GM19452 (cell line): Measurements from ENCODE around the gene SPRED2.

Source experiments
- ATAC-seq: cut with Tn5 transposase; IDR thresholded peaks from one replicate; pipeline ENCODE4 v1.9.1; 2021; ENCODE audit not compliant: unreplicated experiment

The SPRED2 gene

DNA sequence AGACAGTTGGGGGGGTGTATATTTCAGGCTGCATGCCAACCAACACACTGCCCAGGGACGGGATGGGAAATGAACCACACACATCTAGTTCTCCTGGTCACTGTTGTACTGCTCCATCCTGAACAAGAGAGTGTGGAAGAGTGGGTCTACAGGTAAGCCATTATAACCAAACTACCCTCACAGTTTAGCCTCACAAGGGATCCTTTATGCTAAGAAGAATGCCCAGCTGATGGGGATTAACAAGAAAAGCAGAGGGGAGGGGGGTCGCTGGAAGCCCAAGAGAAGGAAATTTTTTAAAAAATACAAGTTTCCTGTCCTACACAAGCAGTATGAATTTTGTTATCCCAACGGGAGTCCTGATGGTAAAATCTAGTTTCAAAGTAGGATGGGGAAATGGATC is 16.1 kb downstream of the SPRED2 start:
- no peak for ATAC-seq

DNA sequence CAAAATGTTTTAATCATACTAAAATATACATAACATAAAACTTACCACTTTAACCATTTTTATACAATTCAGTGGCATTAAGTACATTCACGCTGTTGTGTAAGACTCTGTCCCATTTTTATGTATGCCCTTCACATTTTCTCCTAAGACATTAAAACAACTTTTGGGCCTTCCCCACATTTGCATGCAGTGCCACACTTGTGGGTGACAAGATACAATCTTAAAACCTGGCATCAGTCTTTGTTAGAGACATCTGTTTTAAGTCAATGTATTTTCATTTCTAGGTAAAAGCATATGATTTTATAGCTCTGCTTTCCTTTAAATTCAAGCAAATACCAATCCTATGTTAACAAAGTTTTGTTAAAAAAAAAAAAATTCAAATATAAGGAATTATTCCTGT is 17.3 kb downstream of the SPRED2 start:
- no peak for ATAC-seq

GRCh38 chr2:65413610-65414009 is 18.8 kb downstream of the SPRED2 start:
- ATAC-seq = no peak

DNA sequence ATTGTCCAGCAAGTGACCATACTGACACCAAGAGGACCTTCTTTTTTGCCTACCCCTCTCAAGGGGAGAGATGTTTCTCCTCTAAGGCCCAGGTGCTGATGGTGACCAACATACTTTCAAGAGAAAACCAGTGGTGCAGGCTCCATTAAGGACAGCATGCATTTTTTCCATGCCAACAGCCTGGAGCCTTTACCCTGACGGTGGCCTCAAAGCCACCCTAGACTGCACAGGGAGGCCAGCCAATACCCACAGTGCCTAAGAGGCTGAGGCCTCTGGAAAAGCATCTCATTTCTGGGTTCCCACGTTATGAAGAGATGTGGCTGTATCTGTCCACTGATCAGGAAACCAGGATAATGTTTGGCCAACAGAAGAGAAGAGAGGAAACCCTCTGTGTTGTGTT is 19.3 kb downstream of the SPRED2 start:
- no peak for ATAC-seq

- no peak for ATAC-seq
Measured at GRCh38 chr2:65411056-65411795, 21.2 kb downstream of the SPRED2 start.

DNA sequence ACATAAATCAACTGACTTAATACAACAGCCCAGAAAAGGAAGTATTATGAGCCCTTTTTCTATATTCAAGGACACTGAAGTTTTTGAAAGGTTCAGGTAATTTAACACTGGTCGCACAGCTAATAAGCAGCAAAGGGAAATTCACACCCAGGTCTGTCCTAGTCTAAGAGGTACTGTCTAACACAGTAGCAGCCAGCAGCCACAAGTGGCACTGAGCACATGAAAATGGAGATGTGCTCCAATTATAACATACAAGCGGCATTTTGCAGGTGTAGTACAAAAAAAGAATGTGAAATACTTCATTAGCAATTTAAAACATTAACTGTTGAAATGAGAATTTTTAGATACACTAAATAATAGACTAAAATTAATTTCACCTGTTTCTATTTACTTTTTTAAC is 23.4 kb downstream of the SPRED2 start:
- ATAC-seq = no peak

DNA sequence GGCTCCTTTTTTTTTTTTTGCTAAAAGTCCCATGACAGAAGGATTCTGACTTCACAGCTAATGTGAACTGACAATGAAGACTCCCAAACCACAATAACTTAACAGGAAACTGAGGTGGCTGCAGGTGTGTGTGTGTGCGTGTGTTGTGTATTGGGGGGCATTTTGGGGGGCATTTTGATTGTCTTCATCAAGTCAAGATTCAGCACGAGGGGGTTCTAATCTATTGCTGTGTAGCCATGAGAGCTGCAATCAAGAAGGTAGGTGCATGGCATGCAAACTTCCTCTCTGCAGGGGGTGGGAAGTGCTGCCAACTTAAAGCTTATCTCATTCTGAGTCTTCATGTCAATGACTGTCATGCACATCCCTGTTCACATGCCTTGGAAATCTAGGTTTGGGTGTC is 25.2 kb downstream of the SPRED2 start:
- ATAC-seq = no peak

- ATAC-seq = no peak
Measured at GRCh38 chr2:65404988-65405697, 27.3 kb downstream of the SPRED2 start.

- no peak for ATAC-seq
Measured at GRCh38 chr2:65403529-65403915, 28.9 kb downstream of the SPRED2 start.

GRCh38 chr2:65402780-65403528 is 29.4 kb downstream of the SPRED2 start:
- no peak for ATAC-seq

DNA sequence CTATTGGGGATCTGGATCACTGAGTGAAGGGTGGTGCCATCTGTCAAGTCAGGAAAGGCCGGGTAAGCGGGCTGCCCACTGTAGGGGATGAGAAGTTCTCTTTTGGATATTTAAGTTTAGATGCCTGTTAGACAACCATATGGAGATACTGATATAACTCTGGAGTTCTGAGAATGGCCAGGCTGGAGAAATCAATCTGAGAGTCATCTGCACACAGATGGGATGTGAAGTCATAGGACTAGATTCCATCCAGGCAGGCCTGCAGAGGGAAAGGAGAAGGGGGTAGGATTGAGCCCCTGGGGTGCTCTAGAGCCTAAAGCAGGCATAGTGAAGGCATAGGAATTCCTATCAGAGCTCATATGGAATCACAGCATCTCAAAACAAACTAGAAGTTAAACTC is 30.1 kb downstream of the SPRED2 start:
- no peak for ATAC-seq

DNA sequence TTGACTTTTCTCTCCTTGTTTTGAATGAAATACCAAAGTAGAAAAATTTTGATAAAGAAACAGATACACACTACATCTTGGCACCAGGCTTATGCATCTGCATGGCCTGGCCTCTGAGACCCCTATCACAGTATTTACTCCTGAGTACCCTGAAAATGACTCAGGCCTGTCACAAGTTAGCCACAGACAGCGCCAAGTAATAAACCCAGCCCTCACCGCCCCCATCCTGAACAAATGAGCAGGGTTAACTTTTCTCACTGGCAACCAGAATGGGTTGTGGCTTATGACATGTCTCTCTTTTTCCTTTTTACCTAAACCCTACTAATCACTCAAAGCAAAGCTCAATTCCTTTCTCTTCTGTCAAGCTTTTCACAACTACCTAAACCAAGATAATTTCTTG is 35.3 kb downstream of the SPRED2 start:
- ATAC-seq = no peak

DNA sequence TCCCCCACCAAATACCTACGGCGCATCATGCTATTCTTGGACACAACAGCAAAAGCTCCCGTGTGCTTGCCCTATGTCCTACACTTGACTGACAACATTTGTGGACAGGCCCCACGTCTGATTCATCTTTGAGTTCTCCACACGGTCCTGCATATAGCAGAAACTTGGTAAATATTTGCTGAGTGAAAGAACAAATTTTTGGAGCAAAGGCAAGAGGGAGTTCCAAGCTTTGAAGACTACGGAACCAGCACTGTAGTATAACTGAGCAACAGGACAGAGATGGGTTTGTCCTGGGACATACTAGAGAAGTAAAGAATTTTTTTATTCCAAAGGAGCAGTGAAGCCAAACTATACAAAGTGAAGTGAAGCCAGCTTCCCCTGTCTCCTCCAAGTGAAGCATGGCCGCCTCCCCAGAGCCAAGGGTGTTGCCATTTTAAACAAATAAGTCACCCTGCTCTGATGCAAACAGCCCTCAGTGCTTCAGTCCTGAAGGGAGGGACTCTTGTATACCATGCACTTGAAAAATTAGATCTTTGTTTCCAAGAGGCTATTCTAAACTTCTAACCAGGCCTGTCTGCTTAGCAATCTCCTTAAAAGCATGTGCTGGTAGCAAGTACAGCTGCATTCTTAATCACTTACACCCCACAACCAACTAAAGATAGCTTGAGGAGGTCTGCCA is 35.9 kb downstream of the SPRED2 start:
- no peak for ATAC-seq

DNA sequence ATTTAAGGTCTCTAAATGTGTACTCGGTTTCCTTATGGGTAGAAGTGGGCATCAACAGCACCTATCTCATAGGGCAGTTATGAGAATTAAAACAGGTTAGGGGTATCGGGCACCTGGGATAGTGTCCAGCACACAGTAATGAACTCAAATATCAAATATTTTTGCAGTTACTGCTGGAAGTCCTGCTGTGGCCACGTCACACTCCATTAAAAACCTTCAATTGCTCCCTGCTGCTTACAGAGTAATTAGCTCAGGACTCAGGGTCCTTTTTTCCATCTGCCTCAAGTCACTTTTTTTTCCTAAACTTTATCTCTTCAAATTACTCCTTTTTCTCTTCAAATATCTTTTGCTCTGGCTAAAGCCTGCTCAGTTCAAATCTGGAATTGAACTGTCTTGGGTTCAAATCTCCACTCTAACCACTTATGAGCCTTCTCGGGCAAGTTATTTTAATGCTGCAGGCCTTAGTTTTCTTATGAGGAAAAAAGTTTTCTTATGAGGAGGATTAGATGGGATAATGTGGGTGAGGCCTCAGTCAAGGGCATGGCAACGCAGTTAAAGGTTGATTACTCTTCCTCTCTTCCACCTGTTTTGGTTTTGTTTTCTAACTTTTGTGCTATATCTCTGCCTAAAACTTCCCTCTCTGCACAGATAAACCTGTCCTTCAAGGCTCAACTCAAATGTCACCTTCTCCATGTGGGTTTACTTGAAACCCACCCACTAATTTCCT is 36.6 kb downstream of the SPRED2 start:
- no peak for ATAC-seq

GRCh38 chr2:65393743-65394422 is 38.5 kb downstream of the SPRED2 start:
- no peak for ATAC-seq

- no peak for ATAC-seq
Measured at GRCh38 chr2:65393046-65393445, 39.4 kb downstream of the SPRED2 start.

DNA sequence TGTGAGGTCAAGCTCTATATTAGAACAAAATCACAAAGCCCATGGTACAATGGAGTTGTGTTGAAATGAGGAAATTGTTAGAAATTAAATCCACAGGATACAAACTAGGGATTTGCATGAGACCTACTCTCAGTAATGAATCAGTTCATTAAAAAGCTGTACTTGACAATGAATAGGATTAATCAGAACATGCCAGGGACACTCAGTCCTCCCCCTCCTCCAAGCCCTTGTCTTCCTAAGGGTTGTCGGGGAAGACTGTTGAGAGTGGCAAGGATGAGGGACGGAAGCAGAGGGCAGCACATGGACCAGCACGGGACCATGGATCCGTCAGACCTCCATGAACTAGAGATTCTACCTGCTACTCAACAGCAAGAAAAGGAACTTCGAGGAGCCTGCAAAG is 39.8 kb downstream of the SPRED2 start:
- no peak for ATAC-seq

GRCh38 chr2:65390134-65390533 is 42.3 kb downstream of the SPRED2 start:
- peak; percentile 80 for ATAC-seq

DNA sequence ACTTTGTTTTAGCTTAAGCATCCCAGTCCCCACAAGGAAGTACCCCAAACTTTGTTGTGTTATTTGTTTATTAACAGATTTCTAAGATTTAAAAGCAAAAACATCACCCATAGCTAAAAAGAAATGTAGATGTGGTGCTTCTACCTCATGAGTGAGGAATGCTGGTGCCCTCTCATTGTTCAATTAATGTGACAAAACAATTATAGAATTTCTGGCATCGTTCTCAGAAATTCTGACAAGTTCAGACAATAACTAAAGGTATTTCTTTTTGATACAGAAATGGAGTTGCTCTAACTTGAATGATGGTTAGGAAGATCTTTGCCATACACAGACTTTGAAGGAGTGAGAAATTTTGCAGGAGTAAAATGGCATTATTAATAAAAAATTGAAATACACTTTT is 42.9 kb downstream of the SPRED2 start:
- no peak for ATAC-seq
